Hepatocyte (in vitro differentiated cells): Measurements from ENCODE around the gene NCAPG2. TPM values are rescaled to one million over a fixed set of nuclear protein-coding genes. Genes with fewer than 3 reads are reported as not detected.

Experiments
- DNase-seq: peaks from one replicate; pipeline ENCODE4 v3.0.0-alpha.2; 2016; ENCODE audit warnings: low spot score
- H2AFZ ChIP-seq: fragments of 200-600 bp; sonication (generic); 2 replicates; pipeline ENCODE4 v1.6.0; 2016; ENCODE audit warnings: antibody characterized with exemption, mild to moderate bottlenecking
- H3K27ac ChIP-seq: fragments of 200-600 bp; sonication (generic); 2 replicates; pipeline ENCODE4 v1.5.1; 2016; ENCODE audit warnings: mild to moderate bottlenecking
- H3K27me3 ChIP-seq: fragments of 200-600 bp; sonication (generic); 2 replicates; pipeline ENCODE4 v1.6.1; 2016
- H3K36me3 ChIP-seq: fragments of 200-600 bp; sonication (generic); replicated peaks from 2 replicates; pipeline ENCODE4 v1.5.1; 2016; ENCODE audit warnings: low read depth; ENCODE audit not compliant: insufficient read depth
- H3K4me1 ChIP-seq: fragments of 200-600 bp; sonication (generic); 2 replicates; pipeline ENCODE4 v1.5.1; 2016; ENCODE audit warnings: mild to moderate bottlenecking, moderate library complexity; ENCODE audit not compliant: insufficient read depth
- H3K4me2 ChIP-seq: fragments of 200-600 bp; sonication (generic); 2 replicates; pipeline ENCODE4 v1.6.0; 2016
- H3K4me3 ChIP-seq: fragments of 200-600 bp; sonication (generic); 2 replicates; pipeline ENCODE4 v1.5.1; 2016; ENCODE audit warnings: mild to moderate bottlenecking
- H3K79me2 ChIP-seq: fragments of 200-600 bp; sonication (generic); 2 replicates; pipeline ENCODE4 v1.6.0; 2017; ENCODE audit warnings: mild to moderate bottlenecking
- H3K9me2 ChIP-seq: fragments of 200-600 bp; sonication (generic); replicated peaks from 2 replicates; pipeline ENCODE4 v1.6.0; 2017; ENCODE audit warnings: mild to moderate bottlenecking; ENCODE audit not compliant: insufficient read depth
- H3K9me3 ChIP-seq: fragments of 200-600 bp; sonication (generic); 2 replicates; pipeline ENCODE4 v1.5.1; 2016; ENCODE audit warnings: low read depth, mild to moderate bottlenecking
- H4K20me1 ChIP-seq: fragments of 200-600 bp; sonication (generic); 2 replicates; pipeline ENCODE4 v1.6.0; 2016; ENCODE audit warnings: mild to moderate bottlenecking; ENCODE audit not compliant: insufficient read depth, poor library complexity, severe bottlenecking
- EZH2 ChIP-seq: fragments of 200-600 bp; sonication (generic); IDR thresholded peaks from 2 replicates; pipeline ENCODE4 v1.6.1; 2016; ENCODE audit warnings: antibody characterized with exemption, mild to moderate bottlenecking, borderline replicate concordance
- EZH2phosphoT487 ChIP-seq: fragments of 200-600 bp; sonication (generic); IDR thresholded peaks from one replicate; pipeline ENCODE4 v1.6.1; 2018; ENCODE audit warnings: antibody characterized with exemption, mild to moderate bottlenecking, low read depth, moderate library complexity; ENCODE audit not compliant: unreplicated experiment, severe bottlenecking
- WGBS: methylation state at CpG from one replicate; pipeline ENCODE4 v1.1.6; 2016; ENCODE audit warnings: low lambda C conversion rate; ENCODE audit errors: missing lambda C conversion rate; 5-methylcytosine and 5-hydroxymethylcytosine counted together
- polyA plus RNA-seq: library from polyadenylated mRNA; unstranded; fragments of >200 nt; fragmentation: Nextera tagmentation; extraction: Ambion mirVana; gene quantifications from 2 replicates; pipeline ENCODE4 v1.2.1, GENCODE V29; 2016
- total RNA-seq: library from RNA; depleted of rRNA; stranded (reverse); fragments of >200 nt; gene quantifications from 2 replicates; pipeline ENCODE4 v1.2.3, GENCODE V29; 2014
- TF ChIP-seq, protein P1 (sequence below): fragments of 200-600 bp; sonication (generic); IDR thresholded peaks from 2 replicates; pipeline ENCODE4 v1.5.1; 2016; ENCODE audit warnings: antibody characterized with exemption, mild to moderate bottlenecking; ENCODE audit not compliant: poor library complexity

The NCAPG2 gene, protein sequence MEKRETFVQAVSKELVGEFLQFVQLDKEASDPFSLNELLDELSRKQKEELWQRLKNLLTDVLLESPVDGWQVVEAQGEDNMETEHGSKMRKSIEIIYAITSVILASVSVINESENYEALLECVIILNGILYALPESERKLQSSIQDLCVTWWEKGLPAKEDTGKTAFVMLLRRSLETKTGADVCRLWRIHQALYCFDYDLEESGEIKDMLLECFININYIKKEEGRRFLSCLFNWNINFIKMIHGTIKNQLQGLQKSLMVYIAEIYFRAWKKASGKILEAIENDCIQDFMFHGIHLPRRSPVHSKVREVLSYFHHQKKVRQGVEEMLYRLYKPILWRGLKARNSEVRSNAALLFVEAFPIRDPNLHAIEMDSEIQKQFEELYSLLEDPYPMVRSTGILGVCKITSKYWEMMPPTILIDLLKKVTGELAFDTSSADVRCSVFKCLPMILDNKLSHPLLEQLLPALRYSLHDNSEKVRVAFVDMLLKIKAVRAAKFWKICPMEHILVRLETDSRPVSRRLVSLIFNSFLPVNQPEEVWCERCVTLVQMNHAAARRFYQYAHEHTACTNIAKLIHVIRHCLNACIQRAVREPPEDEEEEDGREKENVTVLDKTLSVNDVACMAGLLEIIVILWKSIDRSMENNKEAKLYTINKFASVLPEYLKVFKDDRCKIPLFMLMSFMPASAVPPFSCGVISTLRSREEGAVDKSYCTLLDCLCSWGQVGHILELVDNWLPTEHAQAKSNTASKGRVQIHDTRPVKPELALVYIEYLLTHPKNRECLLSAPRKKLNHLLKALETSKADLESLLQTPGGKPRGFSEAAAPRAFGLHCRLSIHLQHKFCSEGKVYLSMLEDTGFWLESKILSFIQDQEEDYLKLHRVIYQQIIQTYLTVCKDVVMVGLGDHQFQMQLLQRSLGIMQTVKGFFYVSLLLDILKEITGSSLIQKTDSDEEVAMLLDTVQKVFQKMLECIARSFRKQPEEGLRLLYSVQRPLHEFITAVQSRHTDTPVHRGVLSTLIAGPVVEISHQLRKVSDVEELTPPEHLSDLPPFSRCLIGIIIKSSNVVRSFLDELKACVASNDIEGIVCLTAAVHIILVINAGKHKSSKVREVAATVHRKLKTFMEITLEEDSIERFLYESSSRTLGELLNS
- total RNA-seq (7.1 and 9.5 TPM in 2 replicates), polyA plus RNA-seq (6.2 and 7.0 TPM in 2 replicates)

DNA sequence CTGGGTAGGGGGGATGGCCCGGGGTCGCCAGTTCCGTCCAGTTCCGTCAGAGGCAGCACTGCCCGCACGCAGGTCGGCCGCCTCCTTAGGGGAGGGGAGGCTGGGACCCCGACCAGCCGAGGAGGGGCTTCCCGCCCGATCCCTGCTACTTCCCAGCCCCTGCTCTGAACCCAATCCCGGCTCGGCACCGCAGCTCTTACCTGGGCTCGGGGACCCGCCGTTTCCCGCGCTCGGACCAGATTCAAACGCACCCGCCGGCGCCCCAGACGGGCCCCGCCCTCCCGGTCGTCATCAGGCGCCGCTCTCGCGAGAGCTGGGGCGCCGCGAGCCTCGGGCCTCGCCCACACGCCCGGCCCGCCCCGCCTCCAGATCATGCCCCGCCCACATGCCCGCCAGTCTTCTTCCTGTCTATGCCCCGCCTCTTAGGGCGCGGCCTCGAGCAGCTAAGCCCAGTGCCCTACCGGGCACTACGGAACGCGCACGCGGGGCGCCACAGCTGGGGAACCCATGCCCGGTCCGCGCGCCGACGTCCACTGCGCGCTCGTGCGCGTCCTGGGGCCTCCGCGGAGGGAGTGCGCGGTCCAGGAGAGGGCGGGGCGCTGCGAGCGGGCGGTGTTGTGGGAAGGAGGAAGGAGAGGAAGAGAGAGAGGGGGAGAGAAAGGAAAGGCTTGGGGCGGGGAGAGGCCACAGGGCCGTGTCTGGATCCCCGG lies at the start of gene NCAPG2:
NCAPG2 (minus strand) TSS at position 281 of the 710 bp plus-strand sequence. CDS start 2,905 bp downstream, outside the sequence.
- Histone ChIP-seq H2AFZ (peak within 1 kb of the TSS; percentile 89), H3K4me3 (peak within 1 kb of the TSS; percentile 82), H3K4me1 (no peaks in the 10 kb centered on the region), H3K27ac (peak within 1 kb of the TSS; percentile 79), H3K27me3 (no peaks in the 10 kb centered on the region), H3K9me3 (no peaks in the 10 kb centered on the region), H4K20me1 (no peaks in the 10 kb centered on the region), H3K36me3 (no peaks in the 10 kb centered on the region), H3K4me2 (peak within 1 kb of the TSS; percentile 99), H3K9me2 (no peaks in the 10 kb centered on the region), H3K79me2 (peaks cover 34% of the 10 kb centered on the region)
- 2% methylated on average over 47 of the region's 78 CpGs for WGBS
- peak; percentile 100 for DNase-seq
- TF ChIP-seq, protein P1, sequence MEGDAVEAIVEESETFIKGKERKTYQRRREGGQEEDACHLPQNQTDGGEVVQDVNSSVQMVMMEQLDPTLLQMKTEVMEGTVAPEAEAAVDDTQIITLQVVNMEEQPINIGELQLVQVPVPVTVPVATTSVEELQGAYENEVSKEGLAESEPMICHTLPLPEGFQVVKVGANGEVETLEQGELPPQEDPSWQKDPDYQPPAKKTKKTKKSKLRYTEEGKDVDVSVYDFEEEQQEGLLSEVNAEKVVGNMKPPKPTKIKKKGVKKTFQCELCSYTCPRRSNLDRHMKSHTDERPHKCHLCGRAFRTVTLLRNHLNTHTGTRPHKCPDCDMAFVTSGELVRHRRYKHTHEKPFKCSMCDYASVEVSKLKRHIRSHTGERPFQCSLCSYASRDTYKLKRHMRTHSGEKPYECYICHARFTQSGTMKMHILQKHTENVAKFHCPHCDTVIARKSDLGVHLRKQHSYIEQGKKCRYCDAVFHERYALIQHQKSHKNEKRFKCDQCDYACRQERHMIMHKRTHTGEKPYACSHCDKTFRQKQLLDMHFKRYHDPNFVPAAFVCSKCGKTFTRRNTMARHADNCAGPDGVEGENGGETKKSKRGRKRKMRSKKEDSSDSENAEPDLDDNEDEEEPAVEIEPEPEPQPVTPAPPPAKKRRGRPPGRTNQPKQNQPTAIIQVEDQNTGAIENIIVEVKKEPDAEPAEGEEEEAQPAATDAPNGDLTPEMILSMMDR, result no peak
- no peak for TF ChIP-seq EZH2
- no peak for TF ChIP-seq EZH2phosphoT487

DNA sequence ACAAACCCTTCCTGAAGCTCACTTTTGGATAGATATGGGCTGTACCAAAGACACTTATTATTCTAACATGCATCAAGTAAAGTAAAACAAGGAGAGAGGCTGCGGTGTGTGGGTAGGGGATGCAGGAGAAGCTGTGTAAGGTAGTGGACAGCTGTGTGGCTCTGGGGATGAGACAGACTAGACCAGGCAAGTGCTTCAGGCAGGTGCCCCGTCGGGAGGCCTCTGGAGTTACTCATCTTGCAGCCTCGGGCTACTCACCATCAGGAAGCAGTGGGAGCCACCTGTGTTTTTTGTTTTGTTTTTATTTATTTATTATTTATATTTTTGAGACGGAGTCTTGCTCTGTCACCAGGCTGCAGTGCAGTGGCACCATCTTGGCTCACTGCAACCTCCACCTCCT lies 49.3 kb upstream of the NCAPG2 start:
- WGBS, result 90% methylated on average over 5 of the region's 5 CpGs
- H3K36me3 ChIP-seq, result no peaks in the 10 kb centered on the region
- H3K4me3 ChIP-seq, result no peak overlapping the region
- no peak overlapping the region for H2AFZ ChIP-seq
- H3K4me2 ChIP-seq, result no peak overlapping the region
- no peaks in the 10 kb centered on the region for H3K4me1 ChIP-seq
- H3K79me2 ChIP-seq, result no peaks in the 10 kb centered on the region
- H3K27me3 ChIP-seq, result no peaks in the 10 kb centered on the region
- TF ChIP-seq, protein P1, result no peak
- TF ChIP-seq EZH2phosphoT487 (no peak), EZH2 (no peak)
- H3K9me2 ChIP-seq, result no peaks in the 10 kb centered on the region
- no peak for DNase-seq
- H3K9me3 ChIP-seq, result no peaks in the 10 kb centered on the region
- no peak overlapping the region for H3K27ac ChIP-seq
- H4K20me1 ChIP-seq, result no peaks in the 10 kb centered on the region

DNA sequence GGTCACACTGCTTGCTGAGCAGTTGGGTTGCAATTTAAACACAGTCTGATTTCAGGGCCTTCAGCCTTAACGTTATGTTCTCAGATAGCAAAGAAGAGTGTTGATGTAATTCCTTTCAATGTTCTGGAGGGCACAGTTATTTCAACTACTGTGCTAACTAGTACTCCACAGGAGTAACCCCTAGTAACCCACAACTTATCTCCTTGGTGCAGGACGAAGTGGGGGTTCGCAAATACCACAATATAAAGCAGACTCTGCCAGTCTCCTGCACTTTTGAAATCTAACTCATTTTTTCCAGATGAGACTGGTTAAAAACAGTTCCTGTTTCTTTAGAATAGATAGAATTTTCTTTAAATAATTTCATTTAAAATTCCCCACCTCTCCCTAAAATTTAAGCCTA lies 47.1 kb upstream of the NCAPG2 start:
- DNase-seq, result no peak
- Histone ChIP-seq H3K4me2 (no peak overlapping the region), H3K4me1 (no peaks in the 10 kb centered on the region), H3K27ac (no peak overlapping the region), H3K9me3 (no peaks in the 10 kb centered on the region), H3K4me3 (no peak overlapping the region), H3K79me2 (no peaks in the 10 kb centered on the region), H4K20me1 (no peaks in the 10 kb centered on the region), H3K36me3 (no peaks in the 10 kb centered on the region), H2AFZ (no peak overlapping the region), H3K27me3 (no peaks in the 10 kb centered on the region), H3K9me2 (no peaks in the 10 kb centered on the region)
- no peak for TF ChIP-seq EZH2
- TF ChIP-seq, protein P1, result no peak
- TF ChIP-seq EZH2phosphoT487, result no peak
- 97% methylated on average over 3 of the region's 3 CpGs for WGBS
